ENCODE data around the gene TJAP1.
"Not testable (repeated sequence)": the region's sequence is repeated elsewhere in the genome, so short reads cannot be mapped to it uniquely, and the experiment has no call there.

Gene TJAP1

DNA sequence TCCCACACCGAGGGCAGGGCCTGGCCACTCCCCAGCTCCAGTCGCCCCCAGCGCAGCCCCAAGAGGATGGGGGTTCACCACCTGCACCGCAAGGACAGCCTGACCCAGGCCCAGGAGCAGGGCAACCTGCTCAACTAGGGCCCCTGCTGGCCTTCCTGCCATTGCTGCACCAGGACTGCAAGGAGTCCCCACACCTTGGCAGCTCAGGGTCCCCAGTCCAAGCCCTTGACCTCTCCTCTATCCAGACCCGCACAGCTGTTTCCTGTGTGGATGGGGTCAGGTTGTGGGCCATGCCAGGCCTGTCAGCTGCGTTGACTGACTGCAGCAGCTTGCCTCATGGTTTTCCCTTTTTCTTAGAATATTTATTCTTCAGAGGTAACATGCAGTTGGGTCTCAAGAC is 28.3 kb downstream of the TJAP1 start:
- no peak for DNase-seq

DNA sequence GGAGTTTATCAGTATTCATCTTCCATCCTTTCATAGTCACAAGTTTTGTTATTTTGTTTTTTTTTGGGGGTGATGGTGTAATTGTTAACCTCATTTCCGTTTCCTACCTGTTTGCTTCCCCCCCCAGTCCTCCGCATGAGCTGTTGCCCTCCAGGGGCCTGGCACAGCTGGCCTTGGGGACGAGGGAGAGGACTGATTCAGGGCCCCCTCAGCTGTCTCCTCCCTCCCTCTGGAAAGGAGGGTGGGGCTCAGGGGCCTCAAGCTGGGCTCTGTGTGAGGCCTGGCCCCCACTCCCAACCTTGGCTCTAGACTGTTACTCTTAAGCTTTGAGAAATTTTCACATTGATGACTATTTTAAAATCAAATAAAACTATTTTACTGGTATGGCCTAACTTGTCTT is 28.8 kb downstream of the TJAP1 start:
- no peak for DNase-seq

DNA sequence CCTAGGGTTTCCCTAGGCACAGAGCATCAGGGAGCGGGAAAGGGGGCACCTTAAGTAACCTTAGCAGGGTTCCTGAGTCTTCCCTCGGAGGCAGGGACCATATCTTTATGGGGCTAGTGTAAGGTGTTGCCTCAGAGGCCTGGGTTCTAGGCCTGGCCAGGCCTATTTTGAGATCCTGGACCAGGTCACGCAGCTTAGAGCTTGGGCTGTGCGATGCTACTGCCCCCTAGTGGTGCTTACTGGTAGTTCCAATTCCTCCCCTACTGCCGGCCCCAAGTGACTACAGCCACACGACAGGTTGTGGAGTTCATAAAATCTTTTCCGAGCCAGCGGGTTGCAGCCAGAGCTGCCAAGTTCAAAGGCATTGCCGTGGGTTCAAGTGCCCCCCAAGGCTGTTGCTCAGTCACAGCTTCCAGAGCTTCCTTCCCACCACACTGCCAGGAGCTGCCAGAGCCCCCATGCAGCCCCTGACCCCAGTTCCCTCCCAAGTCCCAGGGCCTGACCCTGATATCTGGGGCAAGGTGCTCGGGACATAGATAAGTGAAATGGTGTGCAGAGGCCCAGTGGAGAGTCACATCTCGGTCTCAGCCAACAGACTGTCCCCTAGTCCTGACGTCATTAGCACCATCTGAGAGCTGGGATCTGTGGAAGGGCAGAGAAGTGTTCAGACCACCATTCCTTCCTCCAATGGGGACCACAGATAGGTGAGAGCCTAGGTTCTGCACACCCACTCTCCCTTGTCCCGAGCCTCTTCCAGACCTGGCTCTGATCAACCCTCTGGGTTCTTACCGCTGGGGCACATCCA is 29.5 kb downstream of the TJAP1 start:
- peak; percentile 80 for DNase-seq

DNA sequence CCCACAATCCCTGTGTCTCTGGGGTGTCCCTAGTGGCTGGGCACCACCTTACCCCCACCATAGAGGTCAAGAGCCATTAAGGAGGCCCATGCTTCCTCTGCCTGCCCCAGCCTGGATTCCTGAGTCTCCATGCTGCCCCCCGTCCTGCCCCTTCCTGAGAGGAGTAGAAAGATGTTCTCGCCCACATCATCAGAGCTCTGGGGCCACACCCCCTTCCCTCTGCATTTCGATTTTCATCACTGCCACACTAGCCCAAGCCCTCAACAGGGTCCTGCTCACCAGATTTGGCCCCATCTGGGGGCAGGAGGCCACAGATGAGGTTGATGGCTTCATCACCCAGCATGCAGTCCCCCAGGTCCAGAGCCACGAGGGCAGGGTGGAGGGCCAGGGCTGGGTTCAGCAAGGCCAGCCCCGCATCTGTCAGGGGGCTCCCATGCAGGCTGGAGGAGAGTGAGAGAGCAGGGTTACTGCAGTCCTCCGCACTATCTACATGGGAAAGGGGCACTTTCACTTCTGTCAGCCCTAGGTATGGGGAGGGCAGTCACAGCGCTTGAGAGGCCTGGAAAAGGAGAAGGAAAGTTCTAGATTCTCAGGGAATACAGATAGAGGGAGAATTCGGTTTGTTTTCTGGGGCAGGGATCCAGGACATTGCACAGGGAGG is 31.2 kb downstream of the TJAP1 start:
- no peak for DNase-seq

DNA sequence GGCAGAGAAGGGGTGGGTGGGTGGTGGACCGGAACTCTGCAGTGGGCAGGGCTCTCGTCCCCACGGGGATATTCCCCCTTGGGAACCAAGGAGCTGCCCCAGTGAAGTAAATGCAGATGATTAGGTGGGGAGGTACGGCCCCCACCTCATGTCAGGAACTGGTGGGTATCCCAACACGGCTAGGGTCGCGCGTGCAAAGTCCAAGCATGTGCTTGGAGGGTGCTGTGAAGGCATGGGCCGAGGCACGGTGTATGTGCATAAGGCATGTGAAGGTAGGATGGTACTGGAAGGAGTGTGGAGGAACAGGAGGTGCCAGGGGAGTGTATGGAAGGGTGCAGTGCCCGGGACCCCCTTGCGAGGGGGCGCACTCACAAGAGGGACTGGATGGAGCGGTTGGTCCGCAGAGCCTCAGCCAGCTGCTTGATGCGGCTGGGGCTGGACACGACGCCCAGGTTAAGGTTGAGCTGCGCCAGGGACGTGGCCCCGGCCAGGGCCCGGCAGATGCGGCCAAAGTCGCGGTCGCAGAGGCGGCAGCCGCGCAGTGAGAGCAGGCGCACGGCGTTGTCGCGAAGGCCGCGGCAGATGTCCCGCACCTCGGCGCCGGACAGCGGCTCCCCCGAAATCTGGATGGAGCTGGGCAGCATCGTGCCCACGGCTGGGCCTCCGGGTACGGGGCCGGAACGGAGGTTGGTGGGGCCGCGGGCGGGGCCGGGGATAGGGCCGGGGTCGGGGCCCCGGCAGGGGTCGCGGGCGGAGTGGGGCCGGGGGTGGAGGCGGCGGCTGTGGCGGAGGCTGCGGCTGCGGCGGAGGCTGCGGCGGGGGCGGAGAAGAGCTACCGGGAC is 32.0 kb downstream of the TJAP1 start:
- no peak for DNase-seq

DNA sequence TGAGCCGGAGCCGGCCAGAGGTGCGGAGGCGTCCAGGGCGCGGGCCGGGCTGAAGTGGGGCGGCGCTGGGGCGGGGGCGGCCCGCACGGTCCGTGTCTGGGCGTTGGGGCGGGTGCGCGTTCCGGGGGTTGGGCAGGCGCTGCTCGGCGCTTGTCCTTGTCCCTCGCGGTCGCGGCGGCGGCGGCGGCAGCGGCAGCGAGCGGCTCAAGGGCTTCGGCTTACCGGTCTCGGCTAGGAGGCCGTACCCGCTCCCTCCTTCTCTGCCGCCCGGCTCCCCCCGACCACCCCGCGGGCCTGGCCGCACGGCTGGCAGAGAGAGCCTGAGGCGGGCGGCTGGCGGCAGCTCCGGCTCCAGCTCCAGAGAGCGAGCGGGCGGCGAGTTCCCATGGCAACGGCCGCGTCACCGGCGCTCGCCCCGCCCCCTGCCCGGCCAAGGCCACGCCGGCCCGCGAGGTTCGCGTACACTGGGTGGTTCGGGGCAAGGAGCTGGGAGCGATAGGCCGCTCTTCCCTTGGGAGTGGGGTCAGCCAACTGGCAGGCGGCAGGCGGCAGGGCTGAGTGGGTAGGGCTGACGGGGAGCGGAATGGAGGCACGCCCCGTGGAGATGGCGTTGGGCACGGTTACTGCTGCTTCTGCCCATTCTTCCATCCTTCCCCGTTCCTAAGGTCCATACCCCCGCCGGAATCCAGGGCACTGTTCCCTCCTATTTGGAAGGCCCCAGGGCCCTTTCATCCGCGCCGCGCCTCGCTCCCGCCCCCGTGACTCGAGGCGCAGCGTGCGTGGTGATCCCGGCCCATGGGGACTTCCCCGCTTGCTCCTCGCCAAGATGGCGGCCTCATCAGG is 32.8 kb downstream of the TJAP1 start, which contains the start of gene LRRC73:
Gene LRRC73 (minus strand): TSS at position 363 of the 843 bp plus-strand sequence. CDS start 561 bp downstream, outside the sequence.
- DNase-seq = peak; percentile 69

DNA sequence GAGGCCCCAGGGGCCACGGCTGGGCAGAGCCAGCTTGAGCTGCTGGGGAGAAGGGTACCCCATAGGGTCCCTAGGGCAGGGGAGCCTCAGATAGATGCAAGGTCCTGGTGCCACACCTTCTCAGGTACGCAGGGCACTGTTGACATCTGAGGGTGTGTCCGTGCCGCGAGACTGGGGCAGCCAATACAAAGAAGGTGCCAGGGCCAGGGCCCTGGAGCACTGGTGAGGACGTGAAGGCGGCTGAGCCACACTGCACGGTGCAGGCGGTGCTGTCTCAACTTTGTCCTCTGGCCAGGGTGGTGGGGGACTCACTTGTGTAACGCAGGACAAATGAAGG is 33.4 kb downstream of the TJAP1 start:
- DNase-seq = no peak

DNA sequence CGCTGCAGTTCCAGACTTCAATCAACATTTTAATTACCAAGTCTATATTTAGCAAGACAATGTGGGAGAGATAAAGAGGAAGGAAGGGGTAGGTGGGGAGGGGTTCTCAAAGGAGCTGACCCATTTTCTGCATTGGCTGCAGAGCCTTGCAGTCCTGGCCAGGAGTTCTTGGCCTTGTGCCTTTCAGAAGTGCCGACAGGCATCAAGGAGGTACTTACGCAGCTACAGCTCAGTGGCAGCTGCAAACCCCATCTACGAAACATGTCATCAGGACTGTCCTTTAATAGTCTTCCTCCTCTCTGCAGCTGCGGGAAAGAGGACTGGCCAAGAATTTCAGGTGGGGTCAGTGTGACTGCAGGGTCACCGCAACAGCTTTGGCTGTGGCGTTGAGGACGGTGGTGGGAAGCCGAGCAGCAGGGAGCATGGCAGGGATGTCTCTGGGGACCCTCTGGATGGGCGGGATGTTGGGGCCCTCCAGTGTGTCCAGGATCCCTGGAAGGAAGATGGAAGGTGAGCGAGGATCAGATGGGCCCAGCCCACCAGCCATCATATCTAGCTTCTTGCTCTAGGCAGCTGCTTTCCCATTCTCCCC is 34.5 kb downstream of the TJAP1 start:
- no peak for DNase-seq

DNA sequence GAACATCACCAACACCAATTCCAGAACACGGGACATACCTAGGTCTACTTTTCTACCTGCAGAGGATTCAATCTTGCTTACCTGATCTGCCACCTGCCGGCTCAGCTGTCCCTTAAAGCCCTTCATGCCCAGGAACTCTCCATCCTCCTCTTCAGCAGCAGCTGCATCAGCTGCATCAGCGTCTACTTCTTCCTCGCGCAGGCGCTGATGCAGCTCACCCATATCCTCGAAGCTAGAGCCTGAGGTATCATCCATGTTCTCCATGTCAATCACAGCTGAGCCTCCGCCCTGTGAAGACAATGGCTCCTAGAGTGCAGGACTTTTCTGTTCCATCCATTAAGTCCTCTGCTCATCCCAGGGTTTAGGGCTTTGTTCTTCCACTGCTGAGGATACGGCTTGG is 38.4 kb downstream of the TJAP1 start:
- no peak for DNase-seq

DNA sequence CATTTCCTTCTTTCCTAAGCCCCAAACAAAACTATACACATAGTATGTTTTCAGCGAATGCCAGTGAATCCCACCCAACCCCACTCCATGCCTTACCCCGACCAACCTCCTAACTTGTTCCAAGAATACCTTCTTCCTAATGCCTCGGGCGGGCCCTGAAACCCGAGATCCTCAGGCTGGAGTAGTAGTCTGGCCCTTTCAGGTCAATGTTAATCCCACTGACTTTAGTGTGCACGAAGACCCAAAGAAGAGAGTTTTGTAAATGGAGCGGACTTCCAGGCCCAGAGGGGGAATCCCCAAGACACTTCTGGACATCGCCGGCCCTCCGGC is 39.0 kb downstream of the TJAP1 start:
- DNase-seq = no peak

DNA sequence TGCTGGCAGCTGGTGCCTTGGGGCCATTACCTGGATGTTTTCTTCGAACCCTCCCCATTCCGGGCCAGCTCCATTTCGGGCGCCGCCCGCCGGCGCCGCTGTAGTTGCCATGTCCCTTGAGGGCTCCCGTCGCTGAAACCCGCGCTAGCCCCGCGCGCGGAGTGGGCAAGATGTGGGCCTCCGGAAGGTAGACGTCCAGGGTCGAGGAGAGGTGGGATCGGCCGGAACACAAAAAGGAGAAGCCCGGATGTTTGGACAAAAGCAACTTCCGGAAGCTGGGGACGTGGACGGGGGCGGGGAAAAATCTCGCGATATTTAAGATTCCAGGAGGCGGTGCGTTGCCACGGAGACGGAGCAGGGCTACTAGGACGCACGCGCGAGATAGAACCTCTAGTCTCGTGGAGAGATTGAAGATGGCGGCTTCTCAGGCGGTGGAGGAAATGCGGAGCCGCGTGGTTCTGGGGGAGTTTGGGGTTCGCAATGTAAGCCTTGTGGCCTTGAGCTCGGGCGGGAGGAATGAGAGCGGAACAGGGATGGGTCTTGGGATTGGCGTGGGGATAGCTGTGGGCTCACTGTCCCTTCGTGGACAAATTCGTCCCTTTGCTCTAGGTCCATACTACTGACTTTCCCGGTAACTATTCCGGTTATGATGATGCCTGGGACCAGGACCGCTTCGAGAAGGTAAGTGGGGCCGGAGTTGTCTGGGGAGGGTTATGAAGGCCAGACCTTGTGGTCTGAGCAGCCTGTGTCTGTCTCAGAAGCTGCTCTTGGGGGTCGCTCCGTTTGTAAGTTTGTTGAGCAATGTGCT is 39.5 kb downstream of the TJAP1 start, which contains the start of the genes POLR1C and YIPF3:
Gene POLR1C (plus strand): TSS at position 393 of the 808 bp plus-strand sequence. CDS start 21 bp downstream, at position 414.
Gene YIPF3 (minus strand): TSS at position 230 of the 808 bp plus-strand sequence. CDS start 119 bp downstream, at position 111.
- DNase-seq = peak; percentile 98

DNA sequence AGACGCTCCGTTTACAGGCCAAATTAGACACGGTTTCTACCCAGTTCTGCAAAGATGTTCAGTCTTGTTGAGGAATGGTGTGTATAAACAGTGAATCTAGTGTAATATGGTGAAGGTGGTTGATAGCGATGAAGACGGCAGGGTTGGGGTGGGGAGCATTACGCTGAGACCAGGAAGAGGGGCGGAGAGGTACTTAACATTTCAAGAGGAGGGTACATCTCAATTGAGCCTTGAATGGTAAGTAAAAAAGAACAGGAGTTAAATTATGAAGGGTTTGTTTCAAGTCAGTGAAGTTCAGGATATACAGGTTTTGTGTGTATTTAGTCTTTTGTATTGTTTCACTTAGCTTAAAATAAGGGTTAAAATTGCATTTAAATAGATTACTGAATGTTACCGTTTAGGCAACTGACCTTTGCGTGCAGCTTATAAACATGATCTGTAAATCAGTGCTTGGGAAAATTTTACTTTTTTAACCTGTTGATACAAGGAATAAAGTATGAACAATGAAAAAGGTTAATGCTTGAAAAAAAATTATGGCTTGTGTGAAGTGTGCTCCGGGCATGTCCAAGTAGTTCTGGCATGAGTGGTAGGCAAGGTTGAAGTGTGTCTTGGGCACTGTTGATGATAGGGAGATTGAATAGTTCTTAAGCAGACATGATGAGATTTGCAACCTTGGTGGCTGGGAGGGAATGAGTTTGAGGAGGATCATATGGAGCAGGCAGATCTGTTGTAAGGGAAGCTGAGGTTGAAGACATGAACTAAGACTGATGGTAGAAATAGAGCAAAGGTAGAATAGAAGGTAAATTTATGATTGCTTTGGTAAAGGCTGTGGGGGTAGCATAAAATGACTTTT is 40.4 kb downstream of the TJAP1 start:
- DNase-seq = no peak

DNA sequence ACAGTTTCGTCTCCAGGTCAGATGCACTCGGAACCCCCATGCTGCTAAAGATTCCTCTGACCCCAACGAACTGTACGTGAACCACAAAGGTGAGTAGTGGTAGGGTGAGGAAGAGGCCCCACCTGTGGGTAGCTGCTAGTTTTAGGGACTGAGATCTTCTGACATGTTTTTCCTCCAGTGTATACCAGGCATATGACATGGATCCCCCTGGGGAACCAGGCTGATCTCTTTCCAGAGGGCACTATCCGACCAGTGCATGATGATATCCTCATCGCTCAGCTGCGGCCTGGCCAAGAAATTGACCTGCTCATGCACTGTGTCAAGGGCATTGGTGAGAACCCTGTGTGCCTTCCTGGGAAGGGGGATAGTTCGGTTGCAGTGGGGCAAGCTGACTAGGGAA is 42.7 kb downstream of the TJAP1 start:
- no peak for DNase-seq

DNA sequence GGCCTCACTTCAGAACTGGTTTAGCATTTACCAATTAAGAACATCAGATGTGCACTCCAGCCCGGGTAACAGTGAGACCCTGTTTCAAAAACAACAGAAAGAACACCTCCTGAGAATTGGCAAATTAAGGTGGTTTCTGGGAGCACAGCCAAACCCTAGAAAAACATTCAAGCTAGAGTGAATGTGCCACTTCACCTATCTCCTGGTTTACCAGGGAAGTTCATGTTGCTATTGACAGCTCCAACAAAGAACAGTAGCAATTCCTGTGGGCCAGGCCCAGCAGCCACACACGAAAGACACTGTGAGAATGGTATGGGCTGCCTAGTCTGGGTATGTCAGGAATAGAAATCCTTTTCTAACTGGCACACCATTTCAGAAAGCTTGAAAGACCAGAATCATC is 44.5 kb downstream of the TJAP1 start:
- DNase-seq = no peak

DNA sequence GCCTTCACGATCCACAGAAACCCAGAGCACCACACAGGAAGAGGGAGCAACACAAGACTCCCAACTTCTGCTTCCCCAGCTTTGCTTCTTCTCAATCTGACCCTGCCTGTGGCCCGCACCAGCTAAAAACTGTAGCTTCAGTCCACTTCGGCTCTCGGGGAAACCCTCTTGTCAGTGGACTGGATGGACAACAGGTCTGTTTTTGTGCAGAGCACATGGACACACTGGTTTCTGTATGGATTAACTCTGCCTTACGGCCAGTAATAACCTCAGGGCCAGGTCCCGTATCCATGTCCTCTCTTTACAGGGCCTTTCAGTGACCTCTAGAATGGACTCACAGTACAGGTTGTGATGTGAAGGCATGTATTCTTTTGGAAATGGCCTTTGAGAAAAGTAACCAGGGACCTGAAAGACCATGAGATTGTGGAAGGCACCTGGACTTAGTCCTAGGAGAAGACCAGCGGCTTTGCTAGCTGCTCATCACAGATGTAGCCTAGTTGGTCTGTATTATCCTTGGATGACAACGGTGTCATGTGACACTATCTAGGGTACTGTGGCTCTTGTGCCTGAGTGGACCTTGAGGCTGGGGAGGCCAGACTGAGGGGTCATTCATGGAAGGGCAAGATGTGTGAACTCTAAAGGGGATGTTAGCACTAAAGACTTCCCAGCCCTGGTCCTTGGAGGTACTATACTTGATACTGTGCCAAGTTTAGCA is 45.3 kb downstream of the TJAP1 start:
- DNase-seq = no peak

DNA sequence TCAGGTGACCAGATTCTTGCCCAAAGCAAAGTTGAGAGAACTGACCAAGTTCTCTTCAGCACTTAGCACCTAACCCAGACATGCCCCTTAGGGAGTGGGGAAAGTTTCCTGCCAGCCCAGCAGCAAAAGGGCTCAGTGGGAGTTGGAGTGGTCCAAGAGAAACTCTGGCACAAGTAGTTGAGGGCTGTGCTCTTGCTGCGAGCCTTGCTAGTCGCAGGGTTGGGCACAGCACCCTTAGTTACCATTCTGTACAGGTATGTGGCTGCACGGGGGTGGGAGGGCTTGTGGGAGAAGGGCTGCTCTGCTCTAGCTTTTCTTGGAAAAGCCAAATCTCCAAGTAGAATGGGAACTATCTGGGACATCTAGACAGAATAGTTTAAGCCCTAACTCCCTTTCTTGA is 45.9 kb downstream of the TJAP1 start:
- no peak for DNase-seq

DNA sequence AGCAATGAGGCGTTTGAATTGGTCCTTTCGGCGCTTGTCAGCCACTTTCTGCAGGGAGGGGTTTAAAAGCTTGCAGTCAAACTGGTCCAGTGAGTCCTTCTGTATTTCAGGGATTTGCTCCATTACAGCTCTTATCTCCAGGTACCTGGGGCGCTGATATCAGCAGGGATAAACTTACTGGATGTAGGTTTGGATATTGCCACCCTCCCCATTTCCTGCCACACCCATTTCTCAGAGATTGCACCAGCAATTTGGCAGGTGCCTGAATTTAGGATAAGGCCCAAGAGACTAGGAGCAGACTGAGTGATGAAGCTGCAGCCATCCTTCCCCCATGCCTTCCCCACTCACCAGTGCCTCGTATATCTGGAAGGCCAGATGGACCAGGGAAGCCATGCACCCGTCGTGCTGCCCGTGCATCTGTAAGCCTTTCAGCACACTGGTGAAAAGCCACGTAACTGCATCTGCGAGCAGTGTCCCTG is 47.2 kb downstream of the TJAP1 start:
- DNase-seq = no peak

DNA sequence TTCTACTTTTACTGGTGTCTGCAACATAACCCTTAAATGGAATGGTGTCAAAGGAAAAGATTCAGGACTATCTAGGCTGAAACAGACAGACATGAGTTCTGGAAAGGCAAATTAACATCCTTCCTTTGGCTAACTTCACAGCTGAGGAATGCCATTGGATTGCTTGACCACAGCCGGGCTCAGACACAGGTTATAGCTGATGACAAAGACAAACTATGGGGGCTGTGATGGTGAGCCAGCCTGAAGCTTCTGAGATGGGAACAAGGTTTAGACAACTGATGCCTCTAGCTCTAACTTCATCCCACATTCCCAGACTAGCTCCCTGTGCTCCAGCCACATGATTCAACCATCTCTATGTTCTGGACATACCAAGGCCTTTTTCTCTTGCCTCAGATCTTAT is 54.8 kb downstream of the TJAP1 start:
- no peak for DNase-seq

DNA sequence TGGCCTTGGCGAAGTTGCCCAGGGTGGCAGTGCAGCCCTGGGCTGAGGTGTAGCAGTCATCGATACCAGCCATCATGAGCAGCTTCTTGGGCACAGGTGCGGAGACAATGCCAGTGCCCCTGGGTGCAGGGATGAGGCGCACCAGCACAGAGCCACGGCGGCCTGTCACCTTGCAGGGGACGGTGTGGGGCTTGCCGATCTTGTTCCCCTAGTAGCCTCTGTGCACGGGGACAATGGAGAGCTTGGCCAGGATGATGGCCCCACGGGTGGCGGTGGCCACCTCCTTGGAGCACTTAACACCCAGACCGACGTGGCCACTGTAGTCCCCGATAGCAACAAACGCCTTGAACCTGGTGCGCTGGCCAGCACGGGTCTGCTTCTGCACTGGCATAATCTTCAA is 61.6 kb downstream of the TJAP1 start:
- DNase-seq = not testable (repeated sequence)
